ENCODE results near the gene MEF2A.

DNA sequence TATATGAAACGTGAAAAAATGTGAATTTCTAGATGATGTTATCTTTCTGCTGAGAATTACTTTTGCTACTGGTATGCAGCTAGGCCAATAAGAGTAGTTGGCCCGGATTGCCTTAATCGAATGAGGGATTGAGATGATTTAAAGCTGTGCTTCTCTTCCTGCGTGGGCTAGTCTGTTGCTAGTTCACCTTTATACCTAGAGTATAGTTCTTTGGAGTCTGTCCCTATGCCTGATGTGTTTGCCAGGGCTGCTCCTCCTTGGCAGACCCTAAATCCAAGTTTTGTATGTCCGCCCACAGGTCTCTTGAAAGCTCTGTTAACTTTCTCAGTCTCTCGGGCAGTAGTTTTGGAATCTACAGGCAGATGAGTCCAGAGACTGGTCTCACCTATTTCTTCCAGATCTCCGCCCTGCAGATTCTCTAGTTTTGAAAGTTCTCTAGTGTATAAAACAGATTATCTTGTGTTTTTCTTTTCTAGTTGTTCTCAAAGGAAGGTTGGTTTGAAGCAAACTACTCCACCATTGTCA lies 64.9 kb downstream of the MEF2A start:
- TF ChIP-seq EZH2 (optimal IDR thresholded peaks at IDR 0.05; ENCODE audit: low read depth, low read length) (no peak), EZH2phosphoT487 (IDR thresholded peaks at IDR 0.05; ENCODE audit: low read length) (no peak)
- TF ChIP-seq, protein P1, sequence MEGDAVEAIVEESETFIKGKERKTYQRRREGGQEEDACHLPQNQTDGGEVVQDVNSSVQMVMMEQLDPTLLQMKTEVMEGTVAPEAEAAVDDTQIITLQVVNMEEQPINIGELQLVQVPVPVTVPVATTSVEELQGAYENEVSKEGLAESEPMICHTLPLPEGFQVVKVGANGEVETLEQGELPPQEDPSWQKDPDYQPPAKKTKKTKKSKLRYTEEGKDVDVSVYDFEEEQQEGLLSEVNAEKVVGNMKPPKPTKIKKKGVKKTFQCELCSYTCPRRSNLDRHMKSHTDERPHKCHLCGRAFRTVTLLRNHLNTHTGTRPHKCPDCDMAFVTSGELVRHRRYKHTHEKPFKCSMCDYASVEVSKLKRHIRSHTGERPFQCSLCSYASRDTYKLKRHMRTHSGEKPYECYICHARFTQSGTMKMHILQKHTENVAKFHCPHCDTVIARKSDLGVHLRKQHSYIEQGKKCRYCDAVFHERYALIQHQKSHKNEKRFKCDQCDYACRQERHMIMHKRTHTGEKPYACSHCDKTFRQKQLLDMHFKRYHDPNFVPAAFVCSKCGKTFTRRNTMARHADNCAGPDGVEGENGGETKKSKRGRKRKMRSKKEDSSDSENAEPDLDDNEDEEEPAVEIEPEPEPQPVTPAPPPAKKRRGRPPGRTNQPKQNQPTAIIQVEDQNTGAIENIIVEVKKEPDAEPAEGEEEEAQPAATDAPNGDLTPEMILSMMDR (IDR thresholded peaks at IDR 0.05; ENCODE audit: low read length), result no peak
